HEK293T (cell line): ENCODE data around the gene FXN.

Experiments used
- BHLHE40 ChIP-seq: fragments of 450-650 bp; IDR thresholded peaks from 2 replicates; pipeline ENCODE4 v1.6.1; 2016; ENCODE audit warnings: mild to moderate bottlenecking, moderate library complexity, borderline replicate concordance
- HDGF ChIP-seq: fragments of 450-650 bp; IDR thresholded peaks from 2 replicates; pipeline ENCODE4 v1.6.1; 2017; ENCODE audit warnings: antibody characterized with exemption, borderline replicate concordance
- NFRKB ChIP-seq: fragments of 450-650 bp; IDR thresholded peaks from 2 replicates; pipeline ENCODE4 v1.6.1; 2016; ENCODE audit warnings: mild to moderate bottlenecking, moderate library complexity
- SP1 ChIP-seq: fragments of 450-650 bp; IDR thresholded peaks from 2 replicates; pipeline ENCODE4 v1.6.1; 2017
- SUZ12 ChIP-seq: fragments of 450-650 bp; IDR thresholded peaks from 2 replicates; pipeline ENCODE4 v1.6.1; 2016; ENCODE audit warnings: mild to moderate bottlenecking
- TARDBP ChIP-seq: fragments of 450-650 bp; IDR thresholded peaks from 2 replicates; pipeline ENCODE4 v1.6.1; 2016

DNA sequence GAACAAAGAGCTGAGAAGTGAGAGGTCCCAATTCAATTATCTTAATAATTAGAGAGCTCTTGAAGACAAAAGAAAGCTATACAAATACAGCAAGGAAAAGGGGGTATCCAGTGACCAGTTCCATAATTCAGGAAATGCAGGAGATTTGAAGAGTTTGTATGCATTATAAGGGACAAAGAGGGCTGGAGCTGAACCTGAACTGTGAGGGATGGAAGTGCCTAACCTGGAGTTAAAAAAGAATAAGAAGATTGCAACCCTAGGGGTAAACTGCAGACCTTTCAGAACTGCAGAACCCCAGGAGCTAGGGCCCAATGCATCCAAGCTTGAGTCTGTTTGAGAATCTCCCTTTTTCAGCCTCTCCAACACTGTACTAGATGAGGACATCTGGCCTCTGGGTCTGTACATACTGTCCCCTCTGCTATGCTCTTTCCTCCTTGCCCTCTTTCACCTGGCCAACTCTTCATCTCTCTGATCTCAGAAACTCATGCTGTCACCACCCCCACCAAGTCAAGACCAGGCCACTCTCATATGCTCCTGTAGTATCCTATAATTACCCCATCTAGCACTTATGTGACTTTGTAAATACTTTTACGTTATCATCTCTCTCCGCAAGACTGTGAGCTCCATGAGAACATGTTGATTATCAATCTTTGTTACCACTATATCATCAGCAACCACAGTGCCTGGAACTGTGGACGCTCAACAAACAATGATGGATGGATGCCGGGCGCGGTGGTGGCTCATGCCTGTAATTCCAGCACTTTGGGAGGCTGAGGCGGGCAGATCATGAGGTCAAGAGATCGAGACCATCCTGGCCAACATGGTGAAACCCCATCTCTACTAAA is 15.0 kb upstream of the FXN start:
- TF ChIP-seq BHLHE40 (no peak), SUZ12 (no peak), TARDBP (no peak), NFRKB (no peak), SP1 (no peak), HDGF (no peak)
